SK-N-SH treated with all-trans-retinoic acid at 6 μM for 48 hours (cell line): Measurements from ENCODE around the gene PRIMA1.

Experiments used
- ATAC-seq: fragments of 200-7000 bp; cut with Tn5 transposase; 3 replicates; pipeline ENCODE4 v1.9.1; 2020; ENCODE audit warnings: mild to moderate bottlenecking, moderate library complexity
- ARNTL ChIP-seq: fragments of 450-650 bp; formaldehyde crosslinking; IDR thresholded peaks from 2 replicates; pipeline ENCODE4 v1.5.0; 2020; ENCODE audit warnings: low read depth, mild to moderate bottlenecking, moderate library complexity, borderline replicate concordance
- CREB5 ChIP-seq: fragments of 250-450 bp; sonication (Bioruptor Pico); IDR thresholded peaks from 2 replicates; pipeline ENCODE4 v1.5.1; 2020; ENCODE audit warnings: low read depth, mild to moderate bottlenecking, moderate library complexity
- CSDC2 ChIP-seq: fragments of 250-450 bp; sonication (Bioruptor Pico); IDR thresholded peaks from 2 replicates; pipeline ENCODE4 v1.5.0; 2020; ENCODE audit warnings: mild to moderate bottlenecking, moderate library complexity
- ESRRG ChIP-seq: fragments of 250-450 bp; sonication (Bioruptor Pico); IDR thresholded peaks from 2 replicates; pipeline ENCODE4 v1.6.1; 2021; ENCODE audit warnings: mild to moderate bottlenecking
- ISL1 ChIP-seq: fragments of 250-450 bp; sonication (Bioruptor Pico); IDR thresholded peaks from 2 replicates; pipeline ENCODE4 v2.1.2; 2022; ENCODE audit warnings: mild to moderate bottlenecking, moderate library complexity
- OSR1 ChIP-seq: fragments of 250-450 bp; sonication (Bioruptor Pico); IDR thresholded peaks from 2 replicates; pipeline ENCODE4 v1.8.0; 2022; ENCODE audit warnings: moderate library complexity, mild to moderate bottlenecking, inconsistent platforms
- POU6F1 ChIP-seq: fragments of 250-450 bp; sonication (Bioruptor Pico); IDR thresholded peaks from 2 replicates; pipeline ENCODE4 v1.8.0; 2021; ENCODE audit warnings: low read depth, mild to moderate bottlenecking, moderate library complexity, borderline replicate concordance
- PPARA ChIP-seq: fragments of 250-450 bp; sonication (Bioruptor Pico); IDR thresholded peaks from 2 replicates; pipeline ENCODE4 v1.5.0; 2020; ENCODE audit warnings: mild to moderate bottlenecking, borderline replicate concordance
- RARB ChIP-seq: fragments of 250-450 bp; sonication (Bioruptor Pico); IDR thresholded peaks from 2 replicates; pipeline ENCODE4 v1.8.0; 2021; ENCODE audit warnings: mild to moderate bottlenecking, moderate library complexity
- SNAI2 ChIP-seq: fragments of 250-450 bp; sonication (Bioruptor Pico); IDR thresholded peaks from 2 replicates; pipeline ENCODE4 v1.5.0; 2020; ENCODE audit warnings: mild to moderate bottlenecking, moderate library complexity
- TOX ChIP-seq: fragments of 250-450 bp; sonication (Bioruptor Pico); IDR thresholded peaks from 2 replicates; pipeline ENCODE4 v1.8.0; 2021; ENCODE audit warnings: mild to moderate bottlenecking, moderate library complexity, borderline replicate concordance
- TSHZ2 ChIP-seq: fragments of 250-450 bp; sonication (Bioruptor Pico); IDR thresholded peaks from 2 replicates; pipeline ENCODE4 v1.5.0; 2020; ENCODE audit warnings: mild to moderate bottlenecking, moderate library complexity
- ZC3H10 ChIP-seq: fragments of 250-450 bp; sonication (Bioruptor Pico); IDR thresholded peaks from 2 replicates; pipeline ENCODE4 v1.5.1; 2021; ENCODE audit warnings: mild to moderate bottlenecking, moderate library complexity
- ZFP3 ChIP-seq: fragments of 250-450 bp; sonication (Bioruptor Pico); IDR thresholded peaks from 2 replicates; pipeline ENCODE4 v1.5.0; 2020; ENCODE audit warnings: mild to moderate bottlenecking, moderate library complexity
- ZFP30 ChIP-seq: fragments of 450-650 bp; formaldehyde crosslinking; IDR thresholded peaks from 2 replicates; pipeline ENCODE4 v1.5.0; 2022; ENCODE audit warnings: mild to moderate bottlenecking, moderate library complexity
- ZNF70 ChIP-seq: fragments of 450-650 bp; formaldehyde crosslinking; IDR thresholded peaks from 2 replicates; pipeline ENCODE4 v1.5.0; 2020; ENCODE audit warnings: mild to moderate bottlenecking, moderate library complexity
- ZNF8 ChIP-seq: fragments of 450-650 bp; formaldehyde crosslinking; IDR thresholded peaks from 2 replicates; pipeline ENCODE4 v1.5.0; 2020; ENCODE audit warnings: mild to moderate bottlenecking, moderate library complexity
- TF ChIP-seq, protein P1 (sequence below): fragments of 250-450 bp; sonication (Bioruptor Pico); IDR thresholded peaks from 2 replicates; pipeline ENCODE4 v1.5.1; 2021; ENCODE audit warnings: mild to moderate bottlenecking, moderate library complexity

The PRIMA1 gene

GRCh38 chr14:93715279-93715927 is 72.9 kb downstream of the PRIMA1 start:
- ATAC-seq = no peak; the same call in 2 of the 3 replicates
- TF ChIP-seq ARNTL (CRISPR knock-in tag) = no peak
- TF ChIP-seq ZNF8 (CRISPR knock-in tag) = no peak
- no peak for TF ChIP-seq ZC3H10 (CRISPR knock-in tag)
- TF ChIP-seq SNAI2 (CRISPR knock-in tag) = no peak

GRCh38 chr14:93714605-93715004 is 73.7 kb downstream of the PRIMA1 start:
- no peak for ATAC-seq

GRCh38 chr14:93713726-93714405 is 74.4 kb downstream of the PRIMA1 start:
- TF ChIP-seq, protein P1, sequence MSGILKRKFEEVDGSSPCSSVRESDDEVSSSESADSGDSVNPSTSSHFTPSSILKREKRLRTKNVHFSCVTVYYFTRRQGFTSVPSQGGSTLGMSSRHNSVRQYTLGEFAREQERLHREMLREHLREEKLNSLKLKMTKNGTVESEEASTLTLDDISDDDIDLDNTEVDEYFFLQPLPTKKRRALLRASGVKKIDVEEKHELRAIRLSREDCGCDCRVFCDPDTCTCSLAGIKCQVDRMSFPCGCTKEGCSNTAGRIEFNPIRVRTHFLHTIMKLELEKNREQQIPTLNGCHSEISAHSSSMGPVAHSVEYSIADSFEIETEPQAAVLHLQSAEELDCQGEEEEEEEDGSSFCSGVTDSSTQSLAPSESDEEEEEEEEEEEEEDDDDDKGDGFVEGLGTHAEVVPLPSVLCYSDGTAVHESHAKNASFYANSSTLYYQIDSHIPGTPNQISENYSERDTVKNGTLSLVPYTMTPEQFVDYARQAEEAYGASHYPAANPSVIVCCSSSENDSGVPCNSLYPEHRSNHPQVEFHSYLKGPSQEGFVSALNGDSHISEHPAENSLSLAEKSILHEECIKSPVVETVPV (CRISPR knock-in tag) = no peak
- TF ChIP-seq ZFP3 = no peak
- no peak for TF ChIP-seq ZC3H10 (CRISPR knock-in tag)
- TF ChIP-seq OSR1 (CRISPR knock-in tag) = no peak
- no peak for TF ChIP-seq RARB
- TF ChIP-seq TOX (CRISPR knock-in tag) = no peak
- no peak for TF ChIP-seq TSHZ2 (CRISPR knock-in tag)
- TF ChIP-seq ESRRG = no peak
- no peak for TF ChIP-seq CSDC2 (CRISPR knock-in tag)
- no peak for TF ChIP-seq ZNF8 (CRISPR knock-in tag)
- no peak for TF ChIP-seq ZFP30 (CRISPR knock-in tag)
- TF ChIP-seq PPARA (CRISPR knock-in tag) = no peak
- no peak for TF ChIP-seq ISL1 (CRISPR knock-in tag)
- TF ChIP-seq CREB5 (CRISPR knock-in tag) = no peak
- ATAC-seq = no peak

More at GRCh38 chr14:93714605-93715004, 73.7 kb downstream of the PRIMA1 start:
- TF ChIP-seq ZNF70 (CRISPR knock-in tag) = no peak
- TF ChIP-seq ESRRG = no peak
- no peak for TF ChIP-seq ZFP30 (CRISPR knock-in tag)
- no peak for TF ChIP-seq CREB5 (CRISPR knock-in tag)
- TF ChIP-seq RARB = no peak
- TF ChIP-seq ISL1 (CRISPR knock-in tag) = no peak
- TF ChIP-seq ZNF8 (CRISPR knock-in tag) = no peak
- TF ChIP-seq CSDC2 (CRISPR knock-in tag) = no peak
- no peak for TF ChIP-seq POU6F1 (CRISPR knock-in tag)
- no peak for TF ChIP-seq OSR1 (CRISPR knock-in tag)
- TF ChIP-seq, protein P1 (CRISPR knock-in tag) = no peak
- no peak for TF ChIP-seq ZC3H10 (CRISPR knock-in tag)
- TF ChIP-seq TOX (CRISPR knock-in tag) = no peak
